Measurements from ENCODE around the gene SLC2A10.
A peak's percentile ranks its signal among the peaks of the same experiment; 100 is the strongest.

The SLC2A10 gene

DNA sequence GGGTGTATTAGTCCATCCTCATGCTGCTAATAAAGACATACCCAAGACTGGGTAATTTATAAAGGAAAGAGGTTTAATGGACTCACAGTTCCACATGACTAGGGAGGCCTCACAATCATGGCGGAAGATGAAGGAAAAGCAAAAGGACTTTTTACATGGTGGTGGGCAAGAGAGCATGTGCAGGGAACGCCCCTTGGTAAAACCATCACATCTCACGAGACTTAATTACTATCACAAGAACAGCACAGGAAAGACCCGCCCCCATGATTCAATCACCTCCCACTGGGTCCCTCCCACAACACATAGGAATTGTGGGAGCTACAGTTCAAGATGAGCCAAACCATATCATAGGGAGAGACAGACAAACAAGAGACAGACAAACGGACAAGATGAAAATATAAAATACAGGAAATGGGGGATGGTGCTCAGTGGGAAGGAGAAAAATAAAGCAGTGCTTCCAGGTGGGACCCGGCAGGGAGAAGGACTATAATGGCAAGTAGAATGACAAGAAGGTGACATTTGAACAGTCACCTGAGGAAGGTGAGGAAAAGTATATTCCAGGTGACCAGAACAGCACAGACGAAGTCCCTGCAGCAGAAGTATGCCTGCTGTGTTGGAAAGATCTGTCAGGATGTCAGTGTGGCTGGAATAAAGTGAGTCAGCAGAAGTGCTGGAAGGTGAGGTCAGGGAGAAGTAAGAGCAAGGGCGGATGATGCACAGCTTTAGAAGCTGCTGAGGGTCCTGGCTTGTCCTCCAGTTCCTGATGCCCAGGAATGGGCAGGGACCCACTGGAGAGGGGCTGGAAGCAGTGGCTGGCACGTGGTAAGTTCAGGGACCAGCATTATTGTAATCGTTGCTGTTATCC is 61.1 kb downstream of the SLC2A10 start:
- DNase-seq (ENCODE audit: low read depth): no peak

DNA sequence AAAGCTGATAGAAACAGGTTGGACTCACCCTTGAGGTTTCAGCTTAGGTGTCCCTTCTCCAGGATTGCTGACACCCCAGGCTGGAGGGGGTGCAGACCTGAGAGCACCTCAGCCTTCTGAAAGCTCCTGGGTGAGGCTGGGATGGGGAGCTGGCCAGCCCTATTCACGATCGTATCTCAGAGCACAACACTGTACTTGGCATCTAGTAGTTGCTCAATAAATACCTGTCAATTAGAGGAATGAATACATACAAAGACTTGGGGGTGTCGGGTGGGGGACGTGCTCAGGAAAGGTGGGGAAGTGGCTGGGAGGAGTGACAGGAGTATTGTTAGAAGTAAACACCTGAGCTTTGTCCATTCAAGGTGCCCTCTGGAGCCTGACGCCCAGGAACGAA is 61.7 kb downstream of the SLC2A10 start:
- DNase-seq (ENCODE audit: low read depth): no peak

DNA sequence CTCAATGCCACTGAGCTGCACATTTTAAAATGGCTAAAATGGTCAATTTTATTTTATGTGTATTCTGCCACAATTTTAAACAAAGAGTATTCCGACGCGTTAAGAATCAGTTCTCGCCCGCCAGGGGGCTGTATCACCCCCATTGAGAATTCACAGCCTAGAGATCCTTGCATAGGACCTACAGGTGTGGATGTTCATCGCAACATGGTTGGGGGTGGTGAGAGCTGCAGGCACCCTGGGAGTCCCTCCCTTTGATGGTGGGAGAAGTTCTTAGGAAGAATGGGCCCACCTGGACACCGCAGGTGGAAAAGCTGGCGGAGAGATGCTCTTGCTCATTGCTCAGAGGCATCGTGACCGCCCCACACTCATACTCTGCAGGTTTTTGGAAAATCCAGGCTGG is 63.5 kb downstream of the SLC2A10 start:
- no peak for DNase-seq (ENCODE audit: low read depth)

DNA sequence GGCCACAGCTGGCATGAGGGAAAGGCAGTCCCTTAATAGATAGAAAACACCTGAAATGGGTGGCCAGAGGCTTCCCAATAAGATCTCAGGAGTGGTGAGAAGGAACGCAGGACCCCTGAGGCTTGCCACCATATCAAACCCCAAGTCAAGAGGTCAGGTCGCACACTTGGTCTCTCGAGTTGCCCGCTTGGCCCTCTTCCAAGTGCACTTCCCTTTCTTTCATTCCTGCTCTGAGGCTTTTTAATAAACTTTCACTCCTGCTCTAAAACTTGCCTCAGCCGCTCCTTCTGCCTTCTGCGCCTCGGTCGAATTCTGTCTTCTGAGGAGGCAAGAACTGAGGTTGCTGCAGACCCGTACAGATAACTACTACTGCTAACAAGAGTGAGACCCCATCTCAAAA is 64.2 kb downstream of the SLC2A10 start:
- no peak for DNase-seq (ENCODE audit: low read depth)

DNA sequence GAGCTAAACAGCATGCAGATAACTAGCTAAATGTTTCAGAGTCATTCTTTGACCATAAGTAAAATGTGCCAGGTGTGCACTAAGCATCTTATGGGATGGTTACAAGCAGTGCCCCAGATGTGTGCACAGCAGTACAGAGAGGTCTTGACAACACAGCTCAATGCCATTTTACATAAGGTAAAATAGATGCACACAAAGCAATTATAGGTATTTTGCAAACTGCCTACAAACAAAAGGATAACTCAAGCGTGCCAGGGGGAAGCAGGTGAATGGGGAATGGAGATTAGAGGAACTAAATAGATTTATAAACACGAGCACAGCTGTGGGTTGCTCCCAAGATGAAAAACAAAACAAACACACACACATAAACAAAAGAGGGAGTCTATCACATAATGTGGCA is 64.8 kb downstream of the SLC2A10 start:
- DNase-seq (ENCODE audit: low read depth): no peak

DNA sequence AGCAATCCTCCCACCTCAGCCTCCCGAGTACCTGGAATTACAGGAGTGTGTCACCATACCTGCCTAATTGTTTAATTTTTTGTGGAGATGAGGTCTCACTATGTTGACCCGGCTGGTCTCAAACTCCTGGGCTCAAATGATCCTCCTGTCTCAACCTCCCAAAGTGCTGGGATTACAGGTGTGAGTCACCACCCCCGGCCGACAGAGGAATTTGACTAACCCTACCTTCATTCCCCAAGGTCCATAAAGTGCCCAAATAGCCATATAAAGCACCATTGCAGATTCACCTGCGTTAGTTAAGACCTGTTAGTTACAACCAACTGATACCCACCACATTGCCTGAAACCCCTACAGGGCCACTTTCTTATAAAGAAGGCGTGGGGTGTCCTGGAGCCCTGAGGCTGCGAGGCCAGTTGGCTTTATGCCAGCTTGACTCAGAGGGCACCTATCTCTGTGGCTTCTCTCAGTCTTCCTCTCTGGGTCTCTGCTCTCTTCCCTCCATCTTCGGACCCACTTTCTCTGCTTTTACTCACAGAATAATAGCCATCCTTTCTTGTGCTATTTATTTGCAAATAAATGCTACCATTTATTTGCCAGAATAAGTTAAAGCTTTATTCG is 65.6 kb downstream of the SLC2A10 start:
- DNase-seq (ENCODE audit: low read depth): no peak

DNA sequence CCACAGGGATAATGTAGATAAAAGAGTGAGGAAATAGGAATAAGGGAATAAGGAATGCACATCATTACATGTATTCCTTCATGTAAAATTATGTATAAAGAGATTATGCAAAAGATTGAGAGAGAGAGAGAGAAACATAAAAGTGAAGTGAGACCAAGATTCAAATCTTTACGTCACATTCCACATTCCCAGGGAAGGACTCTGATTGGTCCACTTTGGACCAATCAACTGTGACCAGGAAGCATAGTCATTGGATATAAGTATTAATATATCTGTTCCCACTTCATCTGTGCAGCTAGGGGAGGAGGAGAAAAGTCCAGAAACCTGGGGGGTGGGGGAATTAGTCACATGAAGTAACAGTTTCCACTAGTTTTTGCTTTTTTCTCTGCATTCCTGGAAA is 66.4 kb downstream of the SLC2A10 start:
- no peak for DNase-seq (ENCODE audit: low read depth)

DNA sequence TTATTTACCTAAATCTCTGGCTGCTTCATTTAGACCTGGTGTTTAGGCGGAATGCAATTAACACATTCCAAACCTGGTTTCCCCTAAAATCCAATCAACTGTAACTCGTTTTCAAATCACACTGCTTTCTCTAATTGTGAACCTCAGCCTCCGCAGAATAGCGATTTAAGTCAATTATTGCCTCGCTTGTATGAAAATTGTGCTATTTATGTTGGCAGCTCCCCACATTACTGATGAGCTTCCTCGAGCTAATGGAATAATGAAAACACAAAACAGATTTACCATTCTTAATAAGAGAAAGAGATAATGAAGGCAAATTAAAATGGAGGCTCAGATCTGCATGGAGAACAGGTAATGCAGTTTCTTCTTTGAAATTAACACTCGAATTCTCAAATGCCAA is 67.9 kb downstream of the SLC2A10 start:
- no peak for DNase-seq (ENCODE audit: low read depth)

DNA sequence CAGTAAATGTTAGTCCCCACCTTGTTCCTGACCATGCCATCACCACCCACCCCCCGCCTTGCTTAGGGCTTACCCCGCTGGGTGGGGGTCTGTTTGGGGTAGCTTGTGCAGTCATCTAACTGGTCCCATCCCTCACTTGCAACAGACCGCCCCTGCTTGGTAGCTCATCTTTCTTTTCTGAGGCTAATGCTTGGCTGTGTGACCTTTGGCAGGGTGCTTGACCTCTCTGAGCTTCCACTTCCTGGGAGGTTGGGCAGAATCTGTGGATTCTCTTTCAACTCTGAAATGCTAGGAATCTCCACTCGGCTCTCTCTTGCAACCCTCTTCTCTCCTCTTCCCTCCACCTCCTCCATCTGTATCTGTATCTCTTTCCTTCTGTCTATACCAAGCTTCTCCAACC is 70.4 kb downstream of the SLC2A10 start:
- DNase-seq (ENCODE audit: low read depth): no peak

DNA sequence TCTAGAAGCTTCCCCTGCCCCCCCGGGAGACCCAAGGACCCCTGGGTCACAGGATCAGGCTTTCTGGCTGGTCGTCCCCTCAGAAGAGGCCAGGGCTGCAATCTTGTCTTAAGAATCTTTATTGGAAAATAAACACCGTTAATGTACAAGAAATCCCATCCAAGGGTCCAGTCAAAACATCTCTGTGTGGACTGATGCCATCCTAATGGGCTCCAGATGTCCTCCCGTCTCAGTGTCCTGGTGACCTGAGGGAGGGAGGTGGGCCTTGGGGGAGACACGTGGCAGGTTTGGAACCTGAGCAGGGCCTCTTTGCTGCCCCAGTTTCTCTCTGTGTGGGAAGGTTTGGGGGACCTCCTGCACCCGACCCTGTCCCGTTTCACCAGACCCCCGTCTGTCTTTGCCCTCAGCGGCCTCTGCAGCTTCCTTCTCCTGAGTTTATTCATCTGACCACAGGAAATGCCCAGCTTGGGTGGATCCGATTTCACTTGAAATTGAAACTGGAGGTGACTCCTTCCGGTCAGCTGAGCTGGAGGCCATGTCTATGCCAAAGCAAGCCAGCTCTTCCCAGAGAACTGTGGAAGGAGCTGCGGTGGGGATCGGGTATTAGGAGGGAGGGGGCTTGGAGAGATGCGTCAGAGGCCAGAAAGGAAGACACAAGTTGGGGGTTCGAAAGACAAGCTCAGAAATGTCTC is 75.1 kb downstream of the SLC2A10 start:
- DNase-seq (ENCODE audit: low read depth): peak; percentile 7
